Umbilical cord (tissue), 2 donors: ENCODE results near the gene TNIK. TPM values are rescaled to one million over a fixed set of nuclear protein-coding genes. Genes with fewer than 3 reads are reported as not detected.
"Not testable (repeated sequence)": the region's sequence is repeated elsewhere in the genome, so short reads cannot be mapped to it uniquely, and the experiment has no call there.

Experiments
- DNase-seq: peaks from one replicate; pipeline ENCODE4 v3.0.0-alpha.2; 2015; ENCODE audit warnings: low spot score
- total RNA-seq: library from RNA; depleted of rRNA; stranded (reverse); fragments of >200 nt; gene quantifications from one replicate; pipeline ENCODE4 v1.2.3, GENCODE V29; 2014; ENCODE audit warnings: low replicate concordance; ENCODE audit not compliant: insufficient read depth

TNIK gene
- total RNA-seq, 1 donor from 2014 or later, result 11.6 TPM

DNA sequence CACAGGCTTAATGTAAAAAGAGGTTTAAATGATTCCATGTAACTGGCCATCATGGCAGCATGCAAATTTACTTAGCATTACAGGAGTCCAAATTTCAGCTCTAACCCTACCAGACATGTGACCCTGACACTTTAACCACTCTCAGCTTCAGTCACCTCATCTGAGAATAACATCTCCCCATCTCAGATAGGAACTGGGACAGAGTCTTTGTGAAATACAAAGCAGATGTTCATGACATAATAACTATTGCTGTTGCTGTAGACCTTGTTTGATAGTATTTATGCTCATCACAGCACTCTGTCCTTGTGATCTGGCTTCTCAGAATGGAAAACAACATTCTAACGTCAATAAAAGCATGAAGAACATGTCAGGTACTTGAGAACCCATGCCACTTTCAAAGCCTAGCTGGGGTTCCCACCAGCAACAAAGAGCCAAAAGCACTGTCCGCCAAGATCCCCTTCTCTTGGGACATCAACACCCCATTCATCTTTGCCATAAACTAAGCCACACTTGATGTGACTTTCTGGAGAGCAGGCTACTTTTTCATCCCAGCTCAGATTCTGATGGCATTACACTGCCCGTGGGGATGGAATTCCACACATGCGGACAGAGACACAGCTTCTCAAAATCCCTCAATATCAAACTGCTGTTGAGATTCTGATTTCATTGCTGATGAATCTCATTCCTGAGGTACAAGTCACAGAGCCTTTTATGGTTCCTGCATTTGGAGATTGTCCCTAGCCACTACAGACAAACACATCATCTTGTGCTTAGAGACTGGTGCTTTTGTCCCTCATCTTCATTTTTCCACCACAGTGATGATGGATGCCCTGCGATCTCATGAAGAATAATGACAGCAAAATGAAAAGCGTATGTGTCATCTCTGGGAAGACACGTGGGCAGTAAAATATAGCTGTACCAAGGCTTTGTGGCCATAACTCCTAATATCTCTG is 202.7 kb downstream of the TNIK start:
- DNase-seq, result peak; percentile 34

GRCh38 chr3:171256445-171257250 is 203.6 kb downstream of the TNIK start:
- DNase-seq, result no peak

- no peak for DNase-seq
These were observed 204.9 kb downstream of the TNIK start for GRCh38 chr3:171255236-171255806.

DNA sequence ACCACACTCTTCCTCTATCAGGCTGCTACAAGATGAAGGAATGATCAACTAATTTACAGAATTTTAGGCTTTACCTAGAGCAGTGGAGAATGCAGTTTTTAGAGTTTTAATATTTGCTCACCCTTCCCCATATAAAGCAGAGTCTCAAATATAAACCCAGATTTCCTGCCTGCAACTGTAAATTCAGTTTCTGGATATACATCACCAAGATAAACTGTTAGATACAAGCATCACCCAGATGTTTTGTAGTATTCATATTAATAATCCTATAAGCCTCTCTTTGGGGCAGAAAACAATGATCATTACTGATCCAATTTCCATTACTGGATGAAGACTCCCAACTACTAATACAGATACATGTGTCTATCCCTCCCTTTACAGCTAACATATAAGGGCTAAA is 205.9 kb downstream of the TNIK start:
- DNase-seq, result no peak

GRCh38 chr3:171251835-171252234 is 208.4 kb downstream of the TNIK start:
- no peak for DNase-seq

DNA sequence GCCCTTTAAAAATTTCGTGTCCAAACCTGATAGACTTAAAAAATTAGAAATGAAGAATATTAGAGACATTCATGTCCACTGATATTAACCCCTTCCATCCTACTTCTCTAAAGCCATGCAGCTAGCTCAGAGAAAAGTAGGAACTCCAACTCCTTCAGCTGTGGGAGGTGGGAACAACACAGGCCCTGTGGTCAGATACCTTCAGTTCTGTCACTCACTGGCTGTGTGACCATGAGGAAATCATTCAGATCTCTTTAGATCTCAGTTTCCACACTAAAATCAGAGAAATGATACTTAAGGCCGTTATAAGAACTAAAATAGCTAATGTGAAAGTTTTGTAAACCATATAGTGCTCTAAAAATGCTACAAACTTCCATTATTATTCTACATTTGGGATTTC is 209.8 kb downstream of the TNIK start:
- no peak for DNase-seq

DNA sequence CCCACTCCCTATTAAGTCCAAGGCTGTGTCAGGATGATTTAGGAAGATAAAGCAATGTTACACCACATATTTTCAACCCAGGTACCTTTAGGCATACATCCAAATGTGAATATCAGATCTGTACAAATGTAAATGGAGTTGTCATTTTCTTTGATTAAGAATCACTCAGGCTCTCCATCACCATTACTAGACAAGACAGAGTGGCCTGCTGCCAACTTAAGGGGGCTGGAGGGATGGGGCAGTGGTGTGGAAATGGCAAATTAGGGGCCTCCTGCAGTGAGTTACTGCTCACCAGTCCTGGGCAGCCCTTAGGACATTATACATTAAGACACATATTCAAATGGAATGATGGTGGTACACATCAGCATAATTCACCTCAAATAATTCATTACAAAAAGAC is 211.0 kb downstream of the TNIK start:
- no peak for DNase-seq

GRCh38 chr3:171248426-171249111 is 211.6 kb downstream of the TNIK start:
- no peak for DNase-seq

GRCh38 chr3:171245796-171246765 is 214.1 kb downstream of the TNIK start:
- DNase-seq, result no peak

- no peak for DNase-seq
These were observed 217.3 kb downstream of the TNIK start for GRCh38 chr3:171242951-171243350.

GRCh38 chr3:171242170-171242569 is 218.0 kb downstream of the TNIK start:
- no peak for DNase-seq

DNA sequence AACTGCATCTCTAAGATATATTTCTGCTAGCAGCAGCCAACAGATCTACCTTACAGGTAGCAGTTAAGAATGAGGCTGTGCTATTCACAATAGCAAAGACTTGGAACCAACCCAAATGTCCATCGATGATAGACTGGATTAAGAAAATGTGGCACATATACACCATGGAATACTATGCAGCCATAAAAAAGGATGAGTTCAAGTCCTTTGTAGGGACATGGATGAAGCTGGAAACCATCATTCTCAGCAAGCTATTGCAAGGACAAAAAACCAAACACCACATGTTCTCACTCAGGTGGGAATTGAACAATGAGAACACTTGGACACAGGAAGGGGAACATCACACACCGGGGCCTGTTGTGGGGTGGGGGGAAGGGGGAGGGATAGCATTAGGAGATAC is 218.6 kb downstream of the TNIK start:
- not testable (repeated sequence) for DNase-seq

DNA sequence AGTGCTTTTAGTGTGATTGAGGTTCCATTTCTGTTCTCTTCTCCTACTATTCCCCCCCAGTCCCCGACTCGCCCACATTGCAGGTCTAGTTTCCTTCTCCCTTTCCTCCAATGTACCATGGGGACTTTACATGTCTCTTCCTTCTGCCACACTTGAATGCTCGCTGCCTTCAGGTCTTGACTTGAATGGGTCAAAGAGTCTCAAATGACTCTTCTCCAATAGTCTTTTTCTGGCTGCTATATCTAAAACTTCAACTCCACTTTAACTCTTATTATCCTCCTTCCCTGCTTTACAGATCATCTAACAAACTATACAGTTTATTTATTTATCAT is 219.7 kb downstream of the TNIK start:
- DNase-seq, result no peak

DNA sequence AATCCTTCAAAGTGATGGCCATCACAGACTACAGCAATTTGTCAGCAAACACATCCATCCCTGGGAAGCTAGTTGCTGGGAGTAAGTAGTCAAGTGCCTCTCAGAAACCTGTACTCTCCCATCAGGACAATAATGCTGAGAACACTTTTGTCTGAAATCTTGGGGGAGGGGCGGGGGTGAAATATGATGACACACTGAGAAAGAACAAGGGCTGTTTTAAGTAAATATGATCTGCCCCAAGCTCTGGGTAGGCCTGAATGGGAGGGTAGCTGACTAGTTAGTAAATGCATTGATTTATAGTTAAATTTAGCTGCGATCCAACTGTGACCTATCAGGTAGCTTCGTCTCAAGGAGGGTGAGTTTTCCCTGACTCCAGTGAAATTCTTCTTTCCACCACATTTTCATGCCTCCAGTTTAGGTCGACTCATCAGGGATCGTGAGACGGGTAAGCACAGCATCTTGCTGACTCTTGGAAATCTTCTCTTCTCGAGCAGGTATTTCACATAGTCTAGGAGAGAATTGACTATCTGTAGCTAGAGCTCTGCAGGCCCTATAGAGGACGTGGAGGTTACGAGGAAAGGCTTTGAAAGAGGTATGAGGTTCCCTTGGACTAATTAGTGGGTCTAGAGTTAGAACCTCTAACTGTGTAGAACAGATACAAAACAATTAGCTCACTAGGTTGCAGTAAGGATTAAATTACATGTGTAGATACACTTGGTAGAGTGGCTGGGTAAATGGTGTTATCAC is 220.3 kb downstream of the TNIK start:
- no peak for DNase-seq

DNA sequence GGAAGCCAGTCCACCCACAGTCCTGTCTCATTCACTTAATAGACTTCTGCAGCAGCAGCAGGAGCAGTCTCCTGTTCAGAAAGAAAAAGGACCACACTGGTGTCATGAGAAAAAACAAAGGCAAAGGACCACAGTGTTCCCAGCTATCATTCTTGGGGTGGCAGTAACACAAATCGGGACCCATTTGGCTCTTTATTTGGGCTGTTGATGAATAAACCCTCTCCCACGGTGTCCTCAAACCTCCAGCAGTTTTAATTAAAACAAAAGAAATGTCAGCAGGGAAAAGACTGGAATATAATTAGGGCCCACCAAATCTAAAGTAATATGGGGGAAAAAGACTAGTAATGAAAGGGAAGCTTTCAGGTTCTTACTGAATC is 223.2 kb downstream of the TNIK start:
- DNase-seq, result no peak

DNA sequence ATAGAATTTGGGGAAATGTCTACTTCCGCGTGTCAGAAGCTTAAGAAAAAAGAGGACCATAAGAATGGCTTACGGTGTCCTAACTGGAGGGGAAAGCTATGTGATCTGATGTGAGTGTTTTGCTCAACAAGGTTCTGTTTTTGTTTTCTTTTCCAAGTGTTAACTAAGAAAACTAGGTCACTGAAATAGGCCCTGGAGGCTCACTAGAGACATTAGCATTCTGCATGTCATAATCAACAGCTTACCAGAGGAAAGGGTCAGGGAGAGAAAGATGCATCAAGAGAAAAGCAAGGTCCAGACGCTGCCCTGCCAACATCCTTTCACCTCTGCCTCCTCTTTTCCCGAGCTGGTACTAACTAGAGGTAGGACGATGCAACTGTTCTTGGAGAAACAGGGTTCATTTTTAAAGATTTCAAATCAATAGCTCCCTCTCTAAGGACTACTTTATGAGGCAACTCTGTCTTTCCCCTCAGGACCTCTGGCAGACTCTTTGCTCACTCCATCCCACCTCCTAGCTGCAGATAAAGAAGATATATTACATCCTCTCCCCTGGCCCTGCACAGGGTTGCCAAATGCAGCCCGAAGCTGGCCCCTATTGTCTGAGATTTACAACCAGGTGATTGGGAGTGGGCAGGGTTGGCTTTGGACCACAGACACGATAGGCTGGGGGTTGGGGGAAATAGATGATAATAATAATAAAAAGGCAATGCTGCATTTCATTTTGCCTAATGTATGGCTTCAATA is 223.8 kb downstream of the TNIK start:
- DNase-seq, result no peak

- no peak for DNase-seq
These were observed 225.8 kb downstream of the TNIK start for GRCh38 chr3:171234298-171235010.

DNA sequence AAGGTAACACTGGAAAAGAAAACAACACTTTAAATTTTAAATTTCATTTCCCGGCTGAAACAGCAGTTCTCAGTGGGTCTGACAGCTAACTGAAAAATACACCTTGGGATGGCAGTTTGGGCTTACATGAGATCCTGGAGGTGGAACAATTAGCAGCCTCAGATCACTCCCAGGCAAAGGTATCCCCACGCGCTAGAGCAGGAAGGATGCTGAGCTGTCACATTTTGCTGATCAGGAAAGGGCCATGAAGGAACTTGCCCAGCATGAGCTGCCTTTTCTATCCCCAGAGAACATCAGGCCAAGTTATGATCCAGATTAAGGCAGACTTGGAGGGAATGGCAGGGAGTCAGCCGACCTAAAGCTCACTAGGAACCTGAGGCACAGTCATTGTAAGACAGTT is 228.8 kb downstream of the TNIK start:
- no peak for DNase-seq

DNA sequence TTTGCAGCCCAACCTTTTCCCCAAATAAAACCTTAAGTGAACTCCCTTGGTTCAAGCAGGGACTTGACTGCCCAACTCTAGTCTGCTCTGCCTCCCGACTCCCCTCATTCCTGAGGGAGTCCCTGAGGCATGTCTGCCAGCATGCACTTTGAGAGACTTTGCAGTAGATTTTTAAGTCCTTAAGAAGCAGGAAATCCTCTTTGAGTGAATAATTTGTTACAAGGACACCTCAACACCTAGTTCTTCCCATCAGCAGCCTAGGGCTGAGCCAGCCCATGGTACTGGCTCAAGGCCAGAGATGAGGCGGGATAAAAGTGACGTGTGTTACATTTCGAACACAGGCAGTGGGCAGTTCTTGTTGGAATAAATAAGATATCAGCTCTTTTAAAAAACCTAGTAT is 229.3 kb downstream of the TNIK start:
- DNase-seq, result peak; percentile 7
